ENCODE measurements around the gene RAB31.
A peak's percentile ranks its signal among the peaks of the same experiment; 100 is the strongest.
"Not testable (repeated sequence)": the region's sequence is repeated elsewhere in the genome, so short reads cannot be mapped to it uniquely, and the experiment has no call there.

RAB31 gene

GRCh38 chr18:9708057-9708433 lies at the start of gene RAB31:
TSS of gene RAB31 (plus strand) at chr18:9708301. CDS start at chr18:9708406, 105 bp downstream.
- FAIRE-seq, result no peak

- FAIRE-seq, result no peak
These were observed 48.4 kb upstream of the RAB31 start for GRCh38 chr18:9659499-9660375.

- FAIRE-seq, result no peak
These were observed 46.5 kb upstream of the RAB31 start for GRCh38 chr18:9661564-9661963.

- FAIRE-seq, result no peak
These were observed 44.7 kb upstream of the RAB31 start for GRCh38 chr18:9663377-9663776.

- no peak for FAIRE-seq
These were observed 42.8 kb upstream of the RAB31 start for GRCh38 chr18:9665314-9665713.

- no peak for FAIRE-seq
These were observed 41.6 kb upstream of the RAB31 start for GRCh38 chr18:9666548-9666947.

- no peak for FAIRE-seq
These were observed 39.1 kb upstream of the RAB31 start for GRCh38 chr18:9669016-9669415.

- FAIRE-seq, result no peak
These were observed 36.9 kb upstream of the RAB31 start for GRCh38 chr18:9671214-9671613.

GRCh38 chr18:9673296-9674251 lies 34.5 kb upstream of the RAB31 start:
- peak; percentile 90 for FAIRE-seq

GRCh38 chr18:9678216-9678615 lies 29.9 kb upstream of the RAB31 start:
- not testable (repeated sequence) for FAIRE-seq

GRCh38 chr18:9679125-9679524 lies 29.0 kb upstream of the RAB31 start:
- FAIRE-seq, result no peak

GRCh38 chr18:9681217-9681616 lies 26.9 kb upstream of the RAB31 start:
- no peak for FAIRE-seq

- FAIRE-seq, result no peak
These were observed 25.5 kb upstream of the RAB31 start for GRCh38 chr18:9682572-9682971.

- peak; percentile 58 for FAIRE-seq
These were observed 24.4 kb upstream of the RAB31 start for GRCh38 chr18:9683418-9684396.

- no peak for FAIRE-seq
These were observed 23.1 kb upstream of the RAB31 start for GRCh38 chr18:9684881-9685614.

- FAIRE-seq, result no peak
These were observed 22.5 kb upstream of the RAB31 start for GRCh38 chr18:9685615-9685890.

GRCh38 chr18:9688036-9688741 lies 19.9 kb upstream of the RAB31 start:
- FAIRE-seq, result no peak

GRCh38 chr18:9689253-9689652 lies 18.8 kb upstream of the RAB31 start:
- FAIRE-seq, result no peak

- FAIRE-seq, result no peak
These were observed 17.5 kb upstream of the RAB31 start for GRCh38 chr18:9690418-9691188.

- no peak for FAIRE-seq
These were observed 16.9 kb upstream of the RAB31 start for GRCh38 chr18:9691235-9691634.

GRCh38 chr18:9694174-9694573 lies 13.9 kb upstream of the RAB31 start:
- FAIRE-seq, result no peak
